GM12891 (cell line): ENCODE results near the gene UGT2A1.
"Not testable (repeated sequence)": the region's sequence is repeated elsewhere in the genome, so short reads cannot be mapped to it uniquely, and the experiment has no call there.

Experiments used
- PAX5 ChIP-seq: IDR thresholded peaks from 2 replicates; pipeline ENCODE4 v1.6.1; 2011; ENCODE audit warnings: low read length, moderate library complexity, mild to moderate bottlenecking; ENCODE audit not compliant: insufficient read depth, severe bottlenecking
- POLR2A ChIP-seq: IDR thresholded peaks from 2 replicates; pipeline ENCODE4 v1.6.1; 2011; ENCODE audit warnings: low read depth, low read length, control low read depth

- TF ChIP-seq PAX5, POLR2A: not testable (repeated sequence)
These were observed 8.2 kb upstream of the UGT2A1 start for GRCh38 chr4:69661130-69661803.
